Upper lobe of left lung (tissue), 4 donors: ENCODE measurements around the gene GIMAP6.

ENCODE experiments used
- CTCF ChIP-seq, 6 experiments: fragments of 450-650 bp in 4 of 6; fragments of 200-600 bp in 2 of 6; sonication (generic) in 2 of 6; IDR thresholded peaks; one replicate each; pipeline ENCODE4 v1.5.1; 2016 to 2019; ENCODE audit warnings: antibody characterized with exemption in 6 of 6
- POLR2AphosphoS5 ChIP-seq, 2 donors: sonication (generic); formaldehyde crosslinking; IDR thresholded peaks; one replicate each; pipeline ENCODE4 v1.5.1; 2017; ENCODE audit warnings: antibody characterized with exemption in 2 of 2

DNA sequence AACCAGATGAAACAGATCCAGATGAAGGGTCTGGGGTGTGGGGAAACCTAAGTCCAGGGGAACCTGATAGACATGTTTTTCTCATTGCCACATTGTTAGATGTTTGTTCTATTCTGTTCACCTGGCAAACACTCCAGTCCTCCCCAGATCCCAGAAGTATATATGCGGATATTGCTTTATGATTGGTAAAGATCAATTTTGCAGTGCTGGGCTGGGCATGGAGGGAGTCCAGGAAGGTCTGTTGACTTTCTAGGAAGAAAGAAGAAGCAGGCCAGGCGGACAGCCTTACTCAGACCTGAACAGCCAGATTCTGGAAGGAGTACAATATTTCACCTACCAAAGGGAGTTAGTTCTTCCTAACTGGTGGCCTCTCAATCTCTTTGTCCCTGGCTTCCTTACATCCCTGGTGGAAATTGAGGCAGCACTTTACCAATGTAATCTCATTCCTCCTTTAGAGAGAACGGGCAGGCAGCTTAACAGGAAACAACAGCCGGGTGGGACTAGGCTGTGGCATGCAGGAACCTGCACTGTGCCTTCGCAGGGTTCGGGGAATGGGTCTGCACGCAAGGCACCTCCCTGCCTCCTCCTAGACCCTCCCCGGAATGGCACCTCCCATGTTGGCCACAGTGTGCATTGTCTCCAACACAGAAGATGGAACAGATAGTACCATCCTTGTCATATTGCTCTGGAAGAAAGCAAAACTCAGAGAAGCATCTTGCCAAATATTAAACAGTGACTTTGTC lies 930 bp downstream of the GIMAP6 start:
- TF ChIP-seq POLR2AphosphoS5 (IDR thresholded peaks at IDR 0.05) = peak; percentile 86 to 96
- no peak for TF ChIP-seq CTCF (IDR thresholded peaks at IDR 0.05)
